ENCODE results near the gene HES7. TPM values are rescaled to one million over a fixed set of nuclear protein-coding genes. Genes with fewer than 3 reads are reported as not detected.

The HES7 gene
- total and polyA plus RNA-seq, 9 of the 15 experiments (the other 6 are each of a cell fraction or from before 2014, with no cell fraction given), result 0.03 to 1.7 (median 0.14) TPM; not detected in 1

GRCh38 chr17:8117980-8118768 is 5.7 kb downstream of the HES7 start, which contains the start of gene ALOXE3 (continued):
- TF ChIP-seq OTX1 (CRISPR knock-in tag; IDR thresholded peaks at IDR 0.05), result no peak
- no peak for TF ChIP-seq NBN (IDR thresholded peaks at IDR 0.05; ENCODE audit: low read depth)
- TF ChIP-seq ZEB2 (IDR thresholded peaks at IDR 0.05), result peak; percentile 70
- TF ChIP-seq CTCF (IDR thresholded peaks at IDR 0.05 in 2 of 3, conservative IDR thresholded peaks at IDR 0.05 in 1 of 3; ENCODE audit: insufficient read depth in 2 of 3, low read depth in 1 of 3, low read length in 3 of 3), result no peak
- TF ChIP-seq SP2 (IDR thresholded peaks at IDR 0.05; ENCODE audit: extremely low read depth, low read depth, low read length, poor library complexity, severe bottlenecking), result no peak
- TF ChIP-seq GATA2 (CRISPR knock-in tag; IDR thresholded peaks at IDR 0.05), result peak; percentile 17; the same call in 1 of the 2 replicates
- peak; percentile 66 for TF ChIP-seq BHLHE40 (IDR thresholded peaks at IDR 0.05; ENCODE audit: low read length)
- no peak for TF ChIP-seq TBL1XR1 (IDR thresholded peaks at IDR 0.05; ENCODE audit: low read length in 2 of 2)
- TF ChIP-seq ZNF347 (CRISPR knock-in tag; IDR thresholded peaks at IDR 0.05; ENCODE audit: low read depth), result no peak
- TF ChIP-seq DMBX1 (CRISPR knock-in tag; IDR thresholded peaks at IDR 0.05; ENCODE audit: borderline replicate concordance), result no peak
- no peak for TF ChIP-seq ZFP36 (IDR thresholded peaks at IDR 0.05; ENCODE audit: low read depth, low read length, partially characterized antibody)
- no peak for TF ChIP-seq SFPQ (IDR thresholded peaks at IDR 0.05; ENCODE audit: low read depth, low read length)
- peak; percentile 65 for TF ChIP-seq MEIS2 (IDR thresholded peaks at IDR 0.05; ENCODE audit: partially characterized antibody)
- TF ChIP-seq SAFB (IDR thresholded peaks at IDR 0.05; ENCODE audit: borderline replicate concordance, low read depth, low read length), result no peak
- TF ChIP-seq C11orf30 (IDR thresholded peaks at IDR 0.05; ENCODE audit: low read depth), result no peak
- no peak for TF ChIP-seq ZNF212 (CRISPR knock-in tag; IDR thresholded peaks at IDR 0.05)
- TF ChIP-seq ZBTB2 (IDR thresholded peaks at IDR 0.05), result no peak
- no peak for TF ChIP-seq ETS1 (conservative IDR thresholded peaks at IDR 0.05; ENCODE audit: control insufficient read depth, low read depth, low read length)
- no peak for TF ChIP-seq HDAC6 (IDR thresholded peaks at IDR 0.05; ENCODE audit: low read depth, low read length)
- peak; percentile 75 for TF ChIP-seq FOSL1 (tag; conservative IDR thresholded peaks at IDR 0.05)
- TF ChIP-seq ASH1L (IDR thresholded peaks at IDR 0.05; ENCODE audit: borderline replicate concordance, low read depth, partially characterized antibody), result no peak

Data from K562 (cell line).